ENCODE results near the gene ATP2B2.

Gene ATP2B2

GRCh38 chr3:10363935-10364334 is 141.5 kb downstream of the ATP2B2 start:
- no peaks in the 10 kb centered on the region for H3K4me1 ChIP-seq (ENCODE audit: low read length)
- peaks cover 17% of the 10 kb centered on the region; the same call in 1 of the 2 replicates for H3K27me3 ChIP-seq (ENCODE audit: low read depth, low read length)
- H3K27ac ChIP-seq (ENCODE audit: low read length), result no peak overlapping the region

GRCh38 chr3:10361375-10361774 is 144.0 kb downstream of the ATP2B2 start:
- Histone ChIP-seq H3K36me3 (replicated peaks; ENCODE audit: low read depth, low read length) (no peaks in the 10 kb centered on the region), H3K9ac (ENCODE audit: low read length) (no peak overlapping the region), H3K9me3 (ENCODE audit: insufficient read depth, low read length) (no peaks in the 10 kb centered on the region), H3K4me3 (ENCODE audit: low read length) (no peak overlapping the region), H2AFZ (ENCODE audit: low read depth, low read length) (no peak overlapping the region), H3K27ac (ENCODE audit: low read length) (no peak overlapping the region), H4K20me1 (ENCODE audit: insufficient read depth, low read length) (no peaks in the 10 kb centered on the region), H3K79me2 (ENCODE audit: low read length) (no peaks in the 10 kb centered on the region), H3K4me2 (ENCODE audit: low read length) (no peak overlapping the region), H3K27me3 (ENCODE audit: low read depth, low read length) (peaks cover 17% of the 10 kb centered on the region; the same call in 1 of the 2 replicates), H3K4me1 (ENCODE audit: low read length) (peaks cover 10% of the 10 kb centered on the region)
- TF ChIP-seq CTCF (IDR thresholded peaks at IDR 0.05; ENCODE audit: low read depth, low read length) (no peak), EZH2phosphoT487 (IDR thresholded peaks at IDR 0.05; ENCODE audit: low read depth) (no peak)

More at GRCh38 chr3:10363935-10364334, 141.5 kb downstream of the ATP2B2 start:
- H3K9me3 ChIP-seq (ENCODE audit: insufficient read depth, low read length), result no peaks in the 10 kb centered on the region
- no peaks in the 10 kb centered on the region for H3K36me3 ChIP-seq (replicated peaks; ENCODE audit: low read depth, low read length)
- TF ChIP-seq EZH2phosphoT487 (IDR thresholded peaks at IDR 0.05; ENCODE audit: low read depth) (no peak), CTCF (IDR thresholded peaks at IDR 0.05; ENCODE audit: low read depth, low read length) (no peak)
- H3K4me3 ChIP-seq (ENCODE audit: low read length), result no peak overlapping the region
- H4K20me1 ChIP-seq (ENCODE audit: insufficient read depth, low read length), result no peaks in the 10 kb centered on the region
- no peak overlapping the region for H2AFZ ChIP-seq (ENCODE audit: low read depth, low read length)
- H3K4me2 ChIP-seq (ENCODE audit: low read length), result no peak overlapping the region
- H3K79me2 ChIP-seq (ENCODE audit: low read length), result no peaks in the 10 kb centered on the region
- no peak overlapping the region for H3K9ac ChIP-seq (ENCODE audit: low read length)

- no peaks in the 10 kb centered on the region for H3K9me3 ChIP-seq (ENCODE audit: insufficient read depth, low read length)
- H3K36me3 ChIP-seq (replicated peaks; ENCODE audit: low read depth, low read length), result no peaks in the 10 kb centered on the region
Observed at GRCh38 chr3:10360478-10360877, 144.9 kb downstream of the ATP2B2 start.

GRCh38 chr3:10359761-10360161 is 145.6 kb downstream of the ATP2B2 start:
- no peaks in the 10 kb centered on the region for H3K36me3 ChIP-seq (replicated peaks; ENCODE audit: low read depth, low read length)
- peaks cover 10% of the 10 kb centered on the region for H3K4me1 ChIP-seq (ENCODE audit: low read length)
- no peak overlapping the region for H3K9ac ChIP-seq (ENCODE audit: low read length)
- no peaks in the 10 kb centered on the region for H4K20me1 ChIP-seq (ENCODE audit: insufficient read depth, low read length)
- H3K4me3 ChIP-seq (ENCODE audit: low read length), result no peak overlapping the region
- H3K9me3 ChIP-seq (ENCODE audit: insufficient read depth, low read length), result no peaks in the 10 kb centered on the region
- H3K27ac ChIP-seq (ENCODE audit: low read length), result no peak overlapping the region
- H3K4me2 ChIP-seq (ENCODE audit: low read length), result no peak overlapping the region
- H2AFZ ChIP-seq (ENCODE audit: low read depth, low read length), result no peak overlapping the region
- H3K27me3 ChIP-seq (ENCODE audit: low read depth, low read length), result peaks cover 23% of the 10 kb centered on the region
- TF ChIP-seq CTCF (IDR thresholded peaks at IDR 0.05; ENCODE audit: low read depth, low read length), result no peak
- no peak for TF ChIP-seq EZH2phosphoT487 (IDR thresholded peaks at IDR 0.05; ENCODE audit: low read depth)
- no peaks in the 10 kb centered on the region for H3K79me2 ChIP-seq (ENCODE audit: low read length)

More at GRCh38 chr3:10360478-10360877, 144.9 kb downstream of the ATP2B2 start:
- H3K27me3 ChIP-seq (ENCODE audit: low read depth, low read length), result peaks cover 17% of the 10 kb centered on the region; the same call in 1 of the 2 replicates
- no peak overlapping the region for H2AFZ ChIP-seq (ENCODE audit: low read depth, low read length)
- no peak overlapping the region for H3K4me2 ChIP-seq (ENCODE audit: low read length)
- H3K9ac ChIP-seq (ENCODE audit: low read length), result no peak overlapping the region
- H3K4me1 ChIP-seq (ENCODE audit: low read length), result peaks cover 10% of the 10 kb centered on the region
- H3K79me2 ChIP-seq (ENCODE audit: low read length), result no peaks in the 10 kb centered on the region
- no peak overlapping the region for H3K27ac ChIP-seq (ENCODE audit: low read length)
- no peaks in the 10 kb centered on the region for H4K20me1 ChIP-seq (ENCODE audit: insufficient read depth, low read length)
- no peak overlapping the region for H3K4me3 ChIP-seq (ENCODE audit: low read length)
- TF ChIP-seq CTCF (IDR thresholded peaks at IDR 0.05; ENCODE audit: low read depth, low read length), result no peak
- TF ChIP-seq EZH2phosphoT487 (IDR thresholded peaks at IDR 0.05; ENCODE audit: low read depth), result no peak
